NCI-H2107 treated with DMSO at 0.1 percent for 48 hours (cell line): Measurements from ENCODE around the gene E2F6.

ENCODE experiments used
- DNase-seq: peaks from one replicate; lab custom pipeline; 2025; ENCODE audit not compliant: unreplicated experiment; lab: John Stamatoyannopoulos, UW

The E2F6 gene

GRCh38 chr2:11395389-11395788, 70.6 kb downstream of the E2F6 start:
- no peak for DNase-seq
